HG03521 (cell line): ENCODE measurements around the gene SVIL.
"Not testable (repeated sequence)": the region's sequence is repeated elsewhere in the genome, so short reads cannot be mapped to it uniquely, and the experiment has no call there.

ENCODE experiments used
- ATAC-seq: cut with Tn5 transposase; IDR thresholded peaks from one replicate; pipeline ENCODE4 v1.9.1; 2021; ENCODE audit warnings: mild to moderate bottlenecking, moderate library complexity; ENCODE audit not compliant: unreplicated experiment

The SVIL gene

GRCh38 chr10:29524294-29524693, 110.5 kb downstream of the SVIL start:
- ATAC-seq, result no peak

- no peak for ATAC-seq
These were observed 111.9 kb downstream of the SVIL start for GRCh38 chr10:29522918-29523317.

GRCh38 chr10:29522061-29522855, 112.5 kb downstream of the SVIL start:
- ATAC-seq, result no peak

GRCh38 chr10:29519659-29520058, 115.1 kb downstream of the SVIL start:
- ATAC-seq, result no peak

GRCh38 chr10:29517352-29517923, 117.3 kb downstream of the SVIL start:
- ATAC-seq, result no peak

GRCh38 chr10:29516309-29516932, 118.3 kb downstream of the SVIL start:
- not testable (repeated sequence) for ATAC-seq

- ATAC-seq, result not testable (repeated sequence)
These were observed 118.9 kb downstream of the SVIL start for GRCh38 chr10:29515879-29516278.

GRCh38 chr10:29515104-29515503, 119.7 kb downstream of the SVIL start:
- not testable (repeated sequence) for ATAC-seq

GRCh38 chr10:29514306-29514705, 120.5 kb downstream of the SVIL start:
- ATAC-seq, result no peak

- ATAC-seq, result no peak
These were observed 122.3 kb downstream of the SVIL start for GRCh38 chr10:29512425-29512974.

- ATAC-seq, result not testable (repeated sequence)
These were observed 123.0 kb downstream of the SVIL start for GRCh38 chr10:29511806-29512205.

GRCh38 chr10:29510483-29511157, 124.2 kb downstream of the SVIL start:
- not testable (repeated sequence) for ATAC-seq

GRCh38 chr10:29508554-29509244, 126.1 kb downstream of the SVIL start:
- no peak for ATAC-seq

GRCh38 chr10:29507750-29508149, 127.0 kb downstream of the SVIL start:
- ATAC-seq, result not testable (repeated sequence)

GRCh38 chr10:29506324-29506921, 128.3 kb downstream of the SVIL start:
- not testable (repeated sequence) for ATAC-seq

GRCh38 chr10:29502351-29502750, 132.4 kb downstream of the SVIL start:
- no peak for ATAC-seq

- no peak for ATAC-seq
These were observed 133.1 kb downstream of the SVIL start for GRCh38 chr10:29501692-29502091.

- no peak for ATAC-seq
These were observed 134.7 kb downstream of the SVIL start for GRCh38 chr10:29499993-29500537.

- ATAC-seq, result no peak
These were observed 138.2 kb downstream of the SVIL start for GRCh38 chr10:29496341-29497162.
